ENCODE results near the gene JARID2. TPM values are rescaled to one million over a fixed set of nuclear protein-coding genes. Genes with fewer than 3 reads are reported as not detected.

Gene JARID2
- total RNA-seq, 1 donor from 2014 or later, result 17.9 TPM

DNA sequence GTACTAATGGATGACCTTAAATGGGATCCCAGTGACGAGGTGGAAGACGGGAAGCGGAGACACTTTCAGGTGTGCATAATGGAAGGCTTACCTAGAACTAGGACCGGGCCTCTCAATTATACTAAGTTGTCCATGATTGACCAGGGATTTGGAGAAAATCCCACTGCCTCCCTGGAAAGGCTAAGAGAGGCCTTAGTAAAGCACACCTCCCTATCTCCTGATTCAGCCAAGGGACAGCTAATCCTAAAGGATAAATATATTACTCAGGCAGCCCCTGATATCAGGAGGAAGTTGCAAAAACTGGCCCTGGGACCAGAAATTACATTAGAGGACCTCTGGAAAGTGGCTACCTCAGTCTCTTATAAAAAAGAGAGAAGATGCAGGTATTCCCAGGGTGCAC lies 93.2 kb downstream of the JARID2 start:
- H3K27me3 ChIP-seq, result no peaks in the 10 kb centered on the region
- H3K4me1 ChIP-seq, result peaks cover 27% of the 10 kb centered on the region
- no peaks in the 10 kb centered on the region for H3K9me3 ChIP-seq
- H3K36me3 ChIP-seq, result no peaks in the 10 kb centered on the region
- TF ChIP-seq POLR2AphosphoS5 (IDR thresholded peaks at IDR 0.05; ENCODE audit: insufficient read depth in 1 of 2, low read depth in 1 of 2) (no peak), POLR2A (IDR thresholded peaks at IDR 0.05) (no peak)
- TF ChIP-seq, protein P1, sequence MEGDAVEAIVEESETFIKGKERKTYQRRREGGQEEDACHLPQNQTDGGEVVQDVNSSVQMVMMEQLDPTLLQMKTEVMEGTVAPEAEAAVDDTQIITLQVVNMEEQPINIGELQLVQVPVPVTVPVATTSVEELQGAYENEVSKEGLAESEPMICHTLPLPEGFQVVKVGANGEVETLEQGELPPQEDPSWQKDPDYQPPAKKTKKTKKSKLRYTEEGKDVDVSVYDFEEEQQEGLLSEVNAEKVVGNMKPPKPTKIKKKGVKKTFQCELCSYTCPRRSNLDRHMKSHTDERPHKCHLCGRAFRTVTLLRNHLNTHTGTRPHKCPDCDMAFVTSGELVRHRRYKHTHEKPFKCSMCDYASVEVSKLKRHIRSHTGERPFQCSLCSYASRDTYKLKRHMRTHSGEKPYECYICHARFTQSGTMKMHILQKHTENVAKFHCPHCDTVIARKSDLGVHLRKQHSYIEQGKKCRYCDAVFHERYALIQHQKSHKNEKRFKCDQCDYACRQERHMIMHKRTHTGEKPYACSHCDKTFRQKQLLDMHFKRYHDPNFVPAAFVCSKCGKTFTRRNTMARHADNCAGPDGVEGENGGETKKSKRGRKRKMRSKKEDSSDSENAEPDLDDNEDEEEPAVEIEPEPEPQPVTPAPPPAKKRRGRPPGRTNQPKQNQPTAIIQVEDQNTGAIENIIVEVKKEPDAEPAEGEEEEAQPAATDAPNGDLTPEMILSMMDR (IDR thresholded peaks at IDR 0.05), result no peak
- intact Hi-C loops (cut with DNase I), result loop anchor here (5.0 kb wide), 1 partner anchor 272 kb away; no protein-coding TSS in a partner anchor
- DNase-seq (ENCODE audit: extremely low spot score in 2 of 2), result no peak
- no peak overlapping the region for H3K27ac ChIP-seq
- H3K4me3 ChIP-seq, result no peak overlapping the region

DNA sequence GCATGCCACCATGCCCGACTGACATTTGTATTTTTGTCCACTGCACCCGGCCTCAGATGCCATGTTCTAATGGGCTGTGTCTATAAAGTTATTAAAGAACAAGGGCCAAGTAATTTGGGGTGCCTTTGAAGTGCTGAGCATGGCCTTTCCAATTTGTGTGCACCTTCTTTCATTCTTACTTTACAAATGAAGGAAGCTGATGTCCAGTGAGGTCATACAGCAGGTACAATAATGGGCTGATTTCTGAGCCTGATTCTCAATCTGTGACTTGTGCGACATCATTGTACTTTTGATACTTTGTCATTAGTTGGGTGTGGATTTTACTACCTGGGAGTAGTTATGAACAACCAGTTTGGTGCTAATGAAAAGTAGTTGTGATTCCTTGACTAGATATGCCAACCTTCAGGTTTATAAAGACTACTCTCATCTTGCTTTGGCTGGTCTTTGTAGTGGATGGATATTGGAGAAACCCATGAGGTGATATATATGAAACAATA lies 94.3 kb downstream of the JARID2 start:
- intact Hi-C loops (cut with DNase I), result no loop called here

DNA sequence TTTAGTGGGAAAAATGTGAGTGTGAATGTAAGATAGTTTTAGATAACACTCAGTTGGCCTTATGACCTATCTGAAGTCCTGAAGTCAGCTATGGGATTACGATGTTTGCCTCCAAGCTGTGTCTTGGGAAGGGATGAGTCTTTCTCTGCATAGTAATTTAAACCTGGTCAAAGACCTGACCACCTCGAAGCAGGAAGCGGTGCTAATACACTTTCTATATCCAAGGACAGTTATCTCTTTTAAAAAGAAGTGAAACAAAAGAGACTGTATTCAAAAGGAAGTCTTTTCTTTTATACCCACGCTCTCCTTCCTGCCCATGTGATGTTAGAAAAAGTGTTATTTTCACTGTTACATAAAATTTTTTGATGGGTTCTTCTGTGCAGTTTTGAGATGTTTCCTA lies 94.9 kb downstream of the JARID2 start:
- H3K9me3 ChIP-seq, result no peaks in the 10 kb centered on the region
- no peak for DNase-seq (ENCODE audit: extremely low spot score in 2 of 2)
- no peak overlapping the region for H3K27ac ChIP-seq
- peaks cover 27% of the 10 kb centered on the region for H3K4me1 ChIP-seq
- TF ChIP-seq POLR2A (IDR thresholded peaks at IDR 0.05) (no peak), POLR2AphosphoS5 (IDR thresholded peaks at IDR 0.05; ENCODE audit: insufficient read depth in 1 of 2, low read depth in 1 of 2) (no peak)
- TF ChIP-seq, protein P1 (IDR thresholded peaks at IDR 0.05), result no peak
- H3K4me3 ChIP-seq, result no peak overlapping the region
- intact Hi-C loops (cut with DNase I), result no loop called here
- H3K27me3 ChIP-seq, result no peaks in the 10 kb centered on the region
- H3K36me3 ChIP-seq, result no peaks in the 10 kb centered on the region

More for the DNA sequence above, 94.3 kb downstream of the JARID2 start:
- peaks cover 27% of the 10 kb centered on the region for H3K4me1 ChIP-seq
- no peaks in the 10 kb centered on the region for H3K36me3 ChIP-seq
- H3K27ac ChIP-seq, result no peak overlapping the region
- no peak for TF ChIP-seq POLR2A (IDR thresholded peaks at IDR 0.05)
- TF ChIP-seq POLR2AphosphoS5 (IDR thresholded peaks at IDR 0.05; ENCODE audit: insufficient read depth in 1 of 2, low read depth in 1 of 2), result no peak
- TF ChIP-seq, protein P1 (IDR thresholded peaks at IDR 0.05), result no peak
- no peak overlapping the region for H3K4me3 ChIP-seq
- H3K27me3 ChIP-seq, result no peaks in the 10 kb centered on the region
- no peaks in the 10 kb centered on the region for H3K9me3 ChIP-seq
- DNase-seq (ENCODE audit: extremely low spot score in 2 of 2), result no peak

DNA sequence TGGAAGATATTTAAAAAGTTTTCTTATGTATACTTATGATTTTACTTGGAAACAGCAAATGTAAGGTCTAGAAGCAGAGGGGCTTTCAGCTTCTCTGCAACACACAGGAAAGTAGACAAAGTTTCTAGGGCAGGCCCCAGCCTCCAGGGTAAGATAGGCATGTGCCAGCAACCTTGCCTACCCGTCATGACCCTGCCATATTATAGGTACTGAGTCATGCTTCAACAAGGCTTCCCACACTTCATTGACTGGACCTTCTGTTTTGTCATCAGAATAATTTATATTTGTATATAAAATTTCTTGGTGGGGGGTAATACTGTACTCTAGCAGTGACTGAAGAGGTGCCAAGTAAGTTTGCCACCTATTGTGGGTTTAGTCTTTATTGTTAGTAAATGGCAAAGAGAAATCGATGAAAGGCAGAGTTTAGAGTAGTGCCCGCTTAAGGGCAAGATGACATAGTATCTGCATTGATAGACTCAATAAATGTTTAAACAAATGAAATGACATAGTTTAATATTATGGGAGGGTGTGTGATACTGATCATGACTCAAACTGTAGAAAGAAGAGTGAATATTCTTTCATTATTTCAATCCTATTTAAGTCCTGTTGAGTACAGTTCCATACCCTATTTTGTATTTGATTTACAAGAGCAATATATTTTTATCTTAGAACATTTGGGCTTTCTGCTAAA lies 95.6 kb downstream of the JARID2 start:
- no peaks in the 10 kb centered on the region for H3K36me3 ChIP-seq
- intact Hi-C loops (cut with DNase I), result no loop called here
- no peak overlapping the region for H3K4me3 ChIP-seq
- H3K27ac ChIP-seq, result no peak overlapping the region
- no peaks in the 10 kb centered on the region for H3K9me3 ChIP-seq
- no peak for DNase-seq (ENCODE audit: extremely low spot score in 2 of 2)
- no peak for TF ChIP-seq POLR2A (IDR thresholded peaks at IDR 0.05)
- no peak for TF ChIP-seq POLR2AphosphoS5 (IDR thresholded peaks at IDR 0.05; ENCODE audit: insufficient read depth in 1 of 2, low read depth in 1 of 2)
- TF ChIP-seq, protein P1 (IDR thresholded peaks at IDR 0.05), result no peak
- H3K4me1 ChIP-seq, result peaks cover 27% of the 10 kb centered on the region
- no peaks in the 10 kb centered on the region for H3K27me3 ChIP-seq

DNA sequence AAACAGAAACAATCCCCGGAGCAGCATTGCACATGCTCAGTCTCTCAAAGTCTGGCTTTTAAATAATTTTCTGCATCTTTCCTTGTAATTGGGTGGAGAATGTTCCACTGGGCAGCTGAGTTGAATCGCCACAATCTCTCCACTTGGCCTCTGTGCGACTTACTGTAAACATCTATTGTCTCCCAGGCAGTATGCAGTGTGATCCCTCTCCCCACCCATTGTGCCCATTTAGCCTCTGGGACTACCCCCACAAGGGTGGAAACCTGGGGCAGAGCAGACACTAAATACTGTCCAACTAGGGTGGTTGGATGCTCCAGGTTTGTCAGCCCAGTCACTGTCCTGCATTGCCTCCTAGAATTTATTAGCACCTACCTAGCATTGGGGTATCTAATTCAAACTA lies 96.2 kb downstream of the JARID2 start:
- no peak for DNase-seq (ENCODE audit: extremely low spot score in 2 of 2)
- Histone ChIP-seq H3K4me3 (no peak overlapping the region), H3K27me3 (no peaks in the 10 kb centered on the region), H3K36me3 (no peaks in the 10 kb centered on the region), H3K9me3 (no peaks in the 10 kb centered on the region), H3K4me1 (peaks cover 23% of the 10 kb centered on the region), H3K27ac (no peak overlapping the region)
- TF ChIP-seq POLR2A (IDR thresholded peaks at IDR 0.05), result no peak
- no peak for TF ChIP-seq POLR2AphosphoS5 (IDR thresholded peaks at IDR 0.05; ENCODE audit: insufficient read depth in 1 of 2, low read depth in 1 of 2)
- TF ChIP-seq, protein P1 (IDR thresholded peaks at IDR 0.05), result no peak
- intact Hi-C loops (cut with DNase I), result no loop called here
